ENCODE results near the gene CCL5. TPM values are rescaled to one million over a fixed set of nuclear protein-coding genes. Genes with fewer than 3 reads are reported as not detected.

The CCL5 gene
- total RNA-seq (2022; extraction: Qiagen RNA extraction; ENCODE audit: low read depth), result 0.61 to 1.8 TPM (median 1.2 TPM) in 5 replicates

DNA sequence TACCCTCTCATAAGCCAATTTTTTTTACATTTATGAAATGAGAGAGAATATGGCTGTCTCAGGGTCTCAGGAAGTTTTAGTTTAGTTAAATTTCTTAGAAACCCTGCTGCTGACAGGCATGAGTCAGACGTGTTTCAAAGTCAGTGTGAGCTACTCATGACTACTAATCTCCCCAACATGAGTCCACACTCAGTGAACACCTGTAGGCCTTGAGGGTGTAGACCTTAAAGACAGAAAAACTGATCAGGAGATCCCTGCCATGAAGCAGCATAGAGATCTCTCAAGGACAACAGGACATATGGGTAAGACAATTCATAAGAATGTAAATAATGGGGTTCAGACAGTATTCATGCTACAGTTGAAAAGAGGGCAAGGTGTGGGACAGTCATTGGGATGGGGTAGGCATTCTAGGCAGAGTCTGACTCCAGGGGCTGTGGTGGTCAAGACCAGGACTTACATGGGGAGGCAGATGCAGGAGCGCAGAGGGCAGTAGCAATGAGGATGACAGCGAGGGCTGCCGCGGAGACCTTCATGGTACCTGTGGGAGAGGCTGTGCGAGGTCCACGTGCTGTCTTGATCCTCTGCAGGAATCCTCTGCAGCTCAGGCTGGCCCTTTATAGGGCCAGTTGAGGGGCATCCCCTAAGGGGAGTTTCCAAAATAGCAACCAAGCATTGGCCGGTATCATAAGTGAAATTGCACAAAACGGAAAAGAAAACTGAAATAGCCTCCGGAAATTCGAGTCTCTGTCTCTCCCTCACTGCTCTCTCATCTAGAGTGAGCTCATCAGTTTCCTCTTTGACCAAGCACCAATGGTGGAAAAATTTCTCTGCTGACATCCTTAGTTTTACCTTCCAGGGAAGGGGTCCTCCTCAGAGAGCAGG, at the start of gene CCL5:
Gene CCL5 (minus strand): TSS at position 588 of the 882 bp plus-strand sequence.

DNA sequence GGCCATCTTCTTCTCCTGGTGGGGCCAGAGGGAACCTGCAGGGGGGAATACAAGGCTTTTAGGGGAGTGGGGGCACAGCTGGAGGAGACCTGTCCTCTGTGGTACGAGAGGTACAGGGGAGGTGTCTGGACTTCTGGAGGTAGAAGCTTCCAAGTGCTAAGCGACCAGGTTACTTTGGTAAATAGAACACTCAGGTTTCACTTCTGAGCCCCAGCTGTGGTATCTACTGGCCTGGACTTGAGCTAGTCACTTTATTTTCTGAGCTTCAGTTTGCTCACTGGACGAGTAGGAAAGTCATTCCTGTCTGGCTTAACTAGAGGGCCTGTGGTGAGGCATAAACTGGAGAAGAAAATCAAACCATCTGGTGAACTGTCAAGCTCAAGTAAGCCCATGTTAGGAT, 11.4 kb downstream of the CCL5 start, which contains the start of gene HEATR9:
Gene HEATR9 (minus strand): TSS at position 155 of the 400 bp plus-strand sequence. CDS start 149 bp downstream, at position 6.

Other genes with a start within 250 kb of the CCL5 start
- gene RASL10B, start 148.7 kb downstream of the CCL5 start, total RNA-seq (2022; extraction: Qiagen RNA extraction; ENCODE audit: low read depth), result 0.09 to 0.38 TPM (median 0.15 TPM) in 4 of 5 replicates, not detected in the other
- gene GAS2L2, start 127.1 kb downstream of the CCL5 start, total RNA-seq (2022; extraction: Qiagen RNA extraction; ENCODE audit: low read depth), result 0.07 to 0.12 TPM (median 0.09 TPM) in 3 of 5 replicates, not detected in the others
- gene C17orf50, start 119.5 kb downstream of the CCL5 start, total RNA-seq (2022; extraction: Qiagen RNA extraction; ENCODE audit: low read depth), result 0.14 to 0.48 TPM (median 0.30 TPM) in 5 replicates
- 5.5 to 10.2 TPM (median 8.6 TPM) in 5 replicates for gene MMP28, start 84.7 kb downstream of the CCL5 start, total RNA-seq (2022; extraction: Qiagen RNA extraction; ENCODE audit: low read depth)
- 204 to 217 TPM (median 207 TPM) in 5 replicates for gene TAF15, start 70.9 kb downstream of the CCL5 start, total RNA-seq (2022; extraction: Qiagen RNA extraction; ENCODE audit: low read depth)
- gene HEATR9, start 11.5 kb downstream of the CCL5 start, total RNA-seq (2022; extraction: Qiagen RNA extraction; ENCODE audit: low read depth), result not detected in 5 replicates
- 2.6 to 3.6 TPM (median 2.9 TPM) in 5 replicates for gene RDM1, start 50.4 kb upstream of the CCL5 start, total RNA-seq (2022; extraction: Qiagen RNA extraction; ENCODE audit: low read depth)
- not detected in 5 replicates for gene LYZL6, start 63.4 kb upstream of the CCL5 start, total RNA-seq (2022; extraction: Qiagen RNA extraction; ENCODE audit: low read depth)
- not detected in 5 replicates for gene CCL16, start 101.1 kb upstream of the CCL5 start, total RNA-seq (2022; extraction: Qiagen RNA extraction; ENCODE audit: low read depth)
- gene CCL14, start 106.4 kb upstream of the CCL5 start, total RNA-seq (2022; extraction: Qiagen RNA extraction; ENCODE audit: low read depth), result not detected in 5 replicates
- gene CCL15, start 121.2 kb upstream of the CCL5 start, total RNA-seq (2022; extraction: Qiagen RNA extraction; ENCODE audit: low read depth), result not detected in 5 replicates
- gene CCL23, start 137.6 kb upstream of the CCL5 start, total RNA-seq (2022; extraction: Qiagen RNA extraction; ENCODE audit: low read depth), result not detected in 5 replicates
- gene CCL18, start 183.9 kb upstream of the CCL5 start, total RNA-seq (2022; extraction: Qiagen RNA extraction; ENCODE audit: low read depth), result 0.19 TPM in 1 of 5 replicates, not detected in the others
- not detected in 5 replicates for gene CCL3, start 209.8 kb upstream of the CCL5 start, total RNA-seq (2022; extraction: Qiagen RNA extraction; ENCODE audit: low read depth)
- gene CCL4, start 223.5 kb upstream of the CCL5 start, total RNA-seq (2022; extraction: Qiagen RNA extraction; ENCODE audit: low read depth), result 0.15 TPM in 1 of 5 replicates, not detected in the others

Data from A549 treated with GW870086 at 1 μM for 4 hours (cell line).